ENCODE data around the gene WHRN.

DNA sequence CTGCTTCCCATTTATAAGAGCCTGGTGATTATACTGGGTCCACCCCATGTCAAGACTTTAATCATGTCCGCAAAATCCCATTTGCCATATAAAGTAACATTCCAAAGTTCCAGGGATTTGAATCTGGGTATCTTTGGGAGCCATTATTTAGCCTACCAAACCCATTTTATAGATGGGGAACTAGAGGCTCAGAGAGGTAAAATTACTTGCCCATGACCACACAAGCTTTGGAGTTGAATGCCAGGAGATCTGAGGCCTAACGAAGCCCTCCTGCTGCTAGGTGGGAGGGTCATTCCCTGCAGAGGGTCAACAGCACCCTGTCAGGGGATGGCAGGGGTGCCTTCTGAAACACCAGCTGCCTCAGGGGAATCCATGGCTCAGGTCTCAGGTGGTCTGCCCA, 104.5 kb downstream of the WHRN start:
- TF ChIP-seq POLR2A (IDR thresholded peaks at IDR 0.05; ENCODE audit: low read depth) (no peak), POLR2AphosphoS5 (IDR thresholded peaks at IDR 0.05) (no peak)
- TF ChIP-seq, protein P1, sequence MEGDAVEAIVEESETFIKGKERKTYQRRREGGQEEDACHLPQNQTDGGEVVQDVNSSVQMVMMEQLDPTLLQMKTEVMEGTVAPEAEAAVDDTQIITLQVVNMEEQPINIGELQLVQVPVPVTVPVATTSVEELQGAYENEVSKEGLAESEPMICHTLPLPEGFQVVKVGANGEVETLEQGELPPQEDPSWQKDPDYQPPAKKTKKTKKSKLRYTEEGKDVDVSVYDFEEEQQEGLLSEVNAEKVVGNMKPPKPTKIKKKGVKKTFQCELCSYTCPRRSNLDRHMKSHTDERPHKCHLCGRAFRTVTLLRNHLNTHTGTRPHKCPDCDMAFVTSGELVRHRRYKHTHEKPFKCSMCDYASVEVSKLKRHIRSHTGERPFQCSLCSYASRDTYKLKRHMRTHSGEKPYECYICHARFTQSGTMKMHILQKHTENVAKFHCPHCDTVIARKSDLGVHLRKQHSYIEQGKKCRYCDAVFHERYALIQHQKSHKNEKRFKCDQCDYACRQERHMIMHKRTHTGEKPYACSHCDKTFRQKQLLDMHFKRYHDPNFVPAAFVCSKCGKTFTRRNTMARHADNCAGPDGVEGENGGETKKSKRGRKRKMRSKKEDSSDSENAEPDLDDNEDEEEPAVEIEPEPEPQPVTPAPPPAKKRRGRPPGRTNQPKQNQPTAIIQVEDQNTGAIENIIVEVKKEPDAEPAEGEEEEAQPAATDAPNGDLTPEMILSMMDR (IDR thresholded peaks at IDR 0.05): no peak
